DOHH2 (cell line): ENCODE data around the gene MYBPC3.

Source experiments
- H3F3A ChIP-seq: fragments of 200-600 bp; sonication (generic), shearing (Covaris generic); 2 replicates; pipeline ENCODE4 v1.6.0; 2016; ENCODE audit warnings: antibody characterized with exemption, mild to moderate bottlenecking; ENCODE audit not compliant: control insufficient read depth, insufficient read depth
- H3K27ac ChIP-seq: fragments of 200-600 bp; sonication (generic); 2 replicates; pipeline ENCODE4 v1.5.1; 2014; ENCODE audit warnings: low read depth, mild to moderate bottlenecking, low read length, moderate library complexity
- H3K27me3 ChIP-seq: fragments of 200-600 bp; sonication (generic); 2 replicates; pipeline ENCODE4 v1.6.1; 2014; ENCODE audit warnings: mild to moderate bottlenecking, low read length, mixed read lengths; ENCODE audit not compliant: control insufficient read depth
- H3K36me3 ChIP-seq: fragments of 200-600 bp; sonication (generic); 2 replicates; pipeline ENCODE4 v1.6.1; 2014; ENCODE audit warnings: mild to moderate bottlenecking, low read length, moderate library complexity, mixed read lengths; ENCODE audit not compliant: control insufficient read depth
- H3K4me1 ChIP-seq: fragments of 200-600 bp; sonication (generic); 2 replicates; pipeline ENCODE4 v1.6.1; 2014; ENCODE audit warnings: mild to moderate bottlenecking, low read length, mixed read lengths; ENCODE audit not compliant: control insufficient read depth
- H3K4me2 ChIP-seq: fragments of 200-600 bp; sonication (generic); 2 replicates; pipeline ENCODE4 v1.6.0; 2014; ENCODE audit warnings: mild to moderate bottlenecking, low read length, moderate library complexity
- H3K4me3 ChIP-seq: fragments of 200-600 bp; sonication (generic); 2 replicates; pipeline ENCODE4 v1.5.1; 2014; ENCODE audit warnings: mild to moderate bottlenecking, low read length, mixed read lengths
- H3K79me2 ChIP-seq: fragments of 200-600 bp; sonication (generic); 2 replicates; pipeline ENCODE4 v1.6.1; 2014; ENCODE audit warnings: mild to moderate bottlenecking, low read length, mixed read lengths; ENCODE audit not compliant: control insufficient read depth
- H3K9me2 ChIP-seq: fragments of 200-600 bp; sonication (generic); replicated peaks from 2 replicates; pipeline ENCODE4 v1.6.1; 2014; ENCODE audit warnings: mild to moderate bottlenecking, low read length, mixed read lengths; ENCODE audit not compliant: control insufficient read depth
- H3K9me3 ChIP-seq: fragments of 200-600 bp; sonication (generic); 2 replicates; pipeline ENCODE4 v1.6.1; 2014; ENCODE audit warnings: antibody characterized with exemption, low read length, mixed read lengths; ENCODE audit not compliant: control insufficient read depth, insufficient read depth
- H4K20me1 ChIP-seq: fragments of 200-600 bp; sonication (generic); 2 replicates; pipeline ENCODE4 v1.6.0; 2014; ENCODE audit warnings: low read depth, mild to moderate bottlenecking, antibody characterized with exemption, low read length, moderate library complexity; ENCODE audit not compliant: control insufficient read depth, insufficient read depth
- CTCF ChIP-seq: fragments of 200-600 bp; sonication (generic); IDR thresholded peaks from one replicate; pipeline ENCODE4 v1.5.1; 2014; ENCODE audit warnings: antibody characterized with exemption, mild to moderate bottlenecking, low read depth, low read length; ENCODE audit not compliant: poor library complexity, severe bottlenecking
- EZH2phosphoT487 ChIP-seq: fragments of 200-600 bp; sonication (generic); IDR thresholded peaks from 2 replicates; pipeline ENCODE4 v1.6.1; 2017; ENCODE audit warnings: borderline replicate concordance, mild to moderate bottlenecking, antibody characterized with exemption, low read length, moderate library complexity, mixed read lengths

Gene MYBPC3

GRCh38 chr11:47352556-47352955 lies at the start of gene MYBPC3:
MYBPC3 (minus strand) TSS chr11:47352702; CDS start chr11:47352647, 55 bp downstream.
- no peak for TF ChIP-seq EZH2phosphoT487
- TF ChIP-seq CTCF: no peak
- no peak within 1 kb of the TSS for H3K27ac ChIP-seq
- no peak within 1 kb of the TSS for H3K4me2 ChIP-seq
- H3F3A ChIP-seq: peaks cover 8% of the 10 kb centered on the region; the same call in 1 of the 2 replicates
- no peaks in the 10 kb centered on the region; the same call in 1 of the 2 replicates for H3K4me1 ChIP-seq
- peaks cover 9% of the 10 kb centered on the region; the same call in 1 of the 2 replicates for H3K36me3 ChIP-seq
- no peaks in the 10 kb centered on the region for H3K27me3 ChIP-seq
- H4K20me1 ChIP-seq: no peaks in the 10 kb centered on the region
- no peak within 1 kb of the TSS for H3K4me3 ChIP-seq
- H3K79me2 ChIP-seq: no peaks in the 10 kb centered on the region
- H3K9me2 ChIP-seq: no peaks in the 10 kb centered on the region
- no peaks in the 10 kb centered on the region for H3K9me3 ChIP-seq

- no peaks in the 10 kb centered on the region for H4K20me1 ChIP-seq
- no peaks in the 10 kb centered on the region for H3K27me3 ChIP-seq
- H3K27ac ChIP-seq: peak overlapping the region; percentile 97
- peaks cover 68% of the 10 kb centered on the region for H3K4me1 ChIP-seq
- no peaks in the 10 kb centered on the region for H3K9me3 ChIP-seq
- H3F3A ChIP-seq: peaks cover 41% of the 10 kb centered on the region
- no peaks in the 10 kb centered on the region for H3K36me3 ChIP-seq
- peak overlapping the region; percentile 88 for H3K4me2 ChIP-seq
- H3K9me2 ChIP-seq: no peaks in the 10 kb centered on the region
- H3K4me3 ChIP-seq: peak overlapping the region; percentile 77
- TF ChIP-seq EZH2phosphoT487: no peak
- H3K79me2 ChIP-seq: no peaks in the 10 kb centered on the region
Observed at GRCh38 chr11:47400768-47401279, 48.3 kb upstream of the MYBPC3 start.

GRCh38 chr11:47399860-47400767 lies 47.6 kb upstream of the MYBPC3 start:
- Histone ChIP-seq H3K79me2 (no peaks in the 10 kb centered on the region), H3K36me3 (no peaks in the 10 kb centered on the region), H3K4me1 (peaks cover 74% of the 10 kb centered on the region), H3K9me2 (no peaks in the 10 kb centered on the region), H3K4me2 (peak overlapping the region; percentile 88), H3K27ac (peak overlapping the region; percentile 97), H4K20me1 (no peaks in the 10 kb centered on the region), H3K4me3 (peak overlapping the region; percentile 77), H3K27me3 (no peaks in the 10 kb centered on the region), H3K9me3 (no peaks in the 10 kb centered on the region), H3F3A (peaks cover 39% of the 10 kb centered on the region)
- no peak for TF ChIP-seq EZH2phosphoT487

- H3K27me3 ChIP-seq: no peaks in the 10 kb centered on the region
- peak overlapping the region; percentile 88 for H3K4me2 ChIP-seq
- H3K27ac ChIP-seq: peak overlapping the region; percentile 97
- no peaks in the 10 kb centered on the region for H3K36me3 ChIP-seq
- no peaks in the 10 kb centered on the region for H4K20me1 ChIP-seq
- no peak for TF ChIP-seq CTCF
- no peak for TF ChIP-seq EZH2phosphoT487
- peaks cover 85% of the 10 kb centered on the region for H3K4me1 ChIP-seq
- H3K4me3 ChIP-seq: peak overlapping the region; percentile 77
- no peaks in the 10 kb centered on the region for H3K9me3 ChIP-seq
- H3K9me2 ChIP-seq: no peaks in the 10 kb centered on the region
- H3F3A ChIP-seq: peaks cover 35% of the 10 kb centered on the region
- no peaks in the 10 kb centered on the region for H3K79me2 ChIP-seq
Observed at GRCh38 chr11:47398551-47398950, 46.0 kb upstream of the MYBPC3 start.
